Bronchial epithelial cell (primary cell): ENCODE results near the gene C4orf51. TPM values are rescaled to one million over a fixed set of nuclear protein-coding genes. Genes with fewer than 3 reads are reported as not detected.

Experiments used
- DNase-seq: peaks from one replicate; pipeline ENCODE4 v3.0.0-alpha.2; 2010; ENCODE audit warnings: low read depth
- FAIRE-seq: peaks from 2 replicates; lab custom pipeline; 2011; peaks lifted over from hg19 to GRCh38; lab: Jason Lieb, UNC
- H3K27me3 ChIP-seq: 2 replicates; pipeline ENCODE4 v1.5.1; 2011; ENCODE audit warnings: low read length; ENCODE audit not compliant: control insufficient read depth, insufficient read depth
- H3K36me3 ChIP-seq: 2 replicates; pipeline ENCODE4 v1.5.1; 2011; ENCODE audit warnings: low read length; ENCODE audit not compliant: control insufficient read depth, insufficient read depth
- H3K4me3 ChIP-seq: 2 replicates; pipeline ENCODE4 v1.5.1; 2011; ENCODE audit warnings: mild to moderate bottlenecking, low read depth, low read length, control low read depth
- CTCF ChIP-seq: IDR thresholded peaks from 2 replicates; pipeline ENCODE4 v1.5.1; 2011; ENCODE audit warnings: mild to moderate bottlenecking, moderate library complexity, low read length, control low read depth, inconsistent platforms; ENCODE audit not compliant: insufficient read depth, severe bottlenecking
- total RNA-seq: library from RNA; depleted of rRNA; stranded (reverse); fragments of >200 nt; gene quantifications from 2 replicates; pipeline ENCODE4 v1.2.1, GENCODE V29; 2014

Gene C4orf51
- total RNA-seq, 1 donor from 2014 or later = not detected

- TF ChIP-seq CTCF = no peak
- no peak for DNase-seq
- Histone ChIP-seq H3K4me3 (no peak overlapping the region), H3K27me3 (no peaks in the 10 kb centered on the region), H3K36me3 (no peaks in the 10 kb centered on the region)
- FAIRE-seq = no peak
These were observed 15.0 kb downstream of the C4orf51 start for GRCh38 chr4:145694929-145695328.

DNA sequence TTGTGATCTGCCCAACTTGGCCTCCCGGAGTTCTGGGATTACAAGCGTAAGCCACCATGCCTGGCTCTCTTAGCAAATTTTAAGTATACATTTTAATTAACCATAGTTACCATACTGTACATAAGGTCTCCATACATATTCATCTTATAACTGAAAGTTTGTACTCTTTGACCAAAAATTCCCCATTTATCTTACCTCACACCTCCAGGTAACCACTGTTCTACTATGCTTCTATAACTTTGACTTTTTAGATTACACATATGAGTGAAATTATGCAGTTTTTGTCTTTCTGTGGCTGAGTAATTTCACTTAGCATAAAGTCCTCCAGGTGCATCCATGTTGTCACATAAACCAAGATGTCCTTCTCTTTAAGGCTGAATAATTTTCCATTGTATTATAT lies 17.4 kb downstream of the C4orf51 start:
- no peak for FAIRE-seq
- DNase-seq = no peak

GRCh38 chr4:145698507-145698906 lies 18.6 kb downstream of the C4orf51 start:
- Histone ChIP-seq H3K27me3 (no peaks in the 10 kb centered on the region), H3K36me3 (no peaks in the 10 kb centered on the region), H3K4me3 (no peak overlapping the region)
- TF ChIP-seq CTCF = no peak
- FAIRE-seq (no peak), DNase-seq (no peak)

More for the DNA sequence above, 17.4 kb downstream of the C4orf51 start:
- TF ChIP-seq CTCF = no peak
- no peaks in the 10 kb centered on the region for H3K36me3 ChIP-seq
- H3K27me3 ChIP-seq = no peaks in the 10 kb centered on the region
- no peak overlapping the region for H3K4me3 ChIP-seq

- Histone ChIP-seq H3K4me3 (no peak overlapping the region), H3K36me3 (no peaks in the 10 kb centered on the region), H3K27me3 (no peaks in the 10 kb centered on the region)
- no peak for TF ChIP-seq CTCF
- no peak for FAIRE-seq
- DNase-seq = peak; percentile 68
These were observed 24.0 kb downstream of the C4orf51 start for GRCh38 chr4:145703850-145704497.

DNA sequence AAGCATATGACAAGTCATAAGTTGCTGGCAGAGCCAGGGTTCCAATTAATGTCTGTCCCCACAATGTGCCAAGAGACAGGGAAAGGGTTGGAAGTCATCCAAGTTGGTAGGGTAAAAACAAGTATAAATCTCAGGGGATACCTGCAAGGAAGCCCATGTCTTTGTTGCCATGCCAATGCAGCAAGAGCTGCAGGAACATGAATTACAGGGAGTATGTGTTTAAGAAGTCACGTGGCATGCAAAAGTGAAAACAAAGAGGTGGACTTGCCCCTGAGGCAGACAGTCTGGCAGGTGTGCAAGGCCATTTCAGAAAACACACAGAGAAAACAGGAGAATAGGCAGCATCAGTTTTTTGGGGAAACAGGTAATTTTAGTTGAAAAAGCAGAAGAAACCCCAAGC lies 29.4 kb downstream of the C4orf51 start:
- FAIRE-seq (no peak), DNase-seq (no peak)
- Histone ChIP-seq H3K36me3 (no peaks in the 10 kb centered on the region), H3K27me3 (no peaks in the 10 kb centered on the region), H3K4me3 (no peak overlapping the region)
- TF ChIP-seq CTCF = no peak

- no peaks in the 10 kb centered on the region for H3K36me3 ChIP-seq
- TF ChIP-seq CTCF = no peak
- DNase-seq (peak; percentile 96), FAIRE-seq (peak; percentile 91)
- H3K27me3 ChIP-seq = no peaks in the 10 kb centered on the region
- no peak overlapping the region for H3K4me3 ChIP-seq
These were observed 29.9 kb downstream of the C4orf51 start for GRCh38 chr4:145709843-145710242.
